HEK293T (cell line): ENCODE data around the gene ALPP.
A peak's percentile ranks its signal among the peaks of the same experiment; 100 is the strongest.
"Not testable (repeated sequence)": the region's sequence is repeated elsewhere in the genome, so short reads cannot be mapped to it uniquely, and the experiment has no call there.

Experiments
- CTCF ChIA-PET: fragments of 350-600 bp; formaldehyde crosslinking; extraction: SDS; loops from one replicate; lab custom pipeline; 2021; ENCODE audit warnings: antibody characterized with exemption, inconsistent platforms; lab: Yijun Ruan, JAX
- POLR2A ChIA-PET: fragments of 350-600 bp; formaldehyde crosslinking; extraction: SDS; loops from one replicate; lab custom pipeline; 2020; ENCODE audit warnings: antibody characterized with exemption, inconsistent platforms; lab: Yijun Ruan, JAX
- DNase-seq: peaks from one replicate; pipeline ENCODE4 v3.0.0; 2012; ENCODE audit warnings: mixed read lengths; ENCODE audit errors: extremely low spot score
- ARNT ChIP-seq: fragments of 450-650 bp; IDR thresholded peaks from 2 replicates; pipeline ENCODE4 v1.6.1; 2017; ENCODE audit warnings: mild to moderate bottlenecking
- BHLHE40 ChIP-seq: fragments of 450-650 bp; IDR thresholded peaks from 2 replicates; pipeline ENCODE4 v1.6.1; 2016; ENCODE audit warnings: mild to moderate bottlenecking, moderate library complexity, borderline replicate concordance
- CTBP1 ChIP-seq: fragments of 450-650 bp; IDR thresholded peaks from 2 replicates; pipeline ENCODE4 v1.6.1; 2016; ENCODE audit warnings: borderline replicate concordance
- ELF4 ChIP-seq: fragments of 450-650 bp; IDR thresholded peaks from 2 replicates; pipeline ENCODE4 v1.6.1; 2017; ENCODE audit warnings: antibody characterized with exemption
- FOXA1 ChIP-seq: fragments of 450-650 bp; IDR thresholded peaks from 2 replicates; pipeline ENCODE4 v1.6.1; 2016; ENCODE audit warnings: mild to moderate bottlenecking
- FOXK2 ChIP-seq: fragments of 450-650 bp; IDR thresholded peaks from 2 replicates; pipeline ENCODE4 v1.6.1; 2016; ENCODE audit warnings: mild to moderate bottlenecking
- FOXM1 ChIP-seq: fragments of 450-650 bp; IDR thresholded peaks from 2 replicates; pipeline ENCODE4 v1.6.1; 2017; ENCODE audit warnings: mild to moderate bottlenecking, borderline replicate concordance
- L3MBTL2 ChIP-seq: fragments of 450-650 bp; conservative IDR thresholded peaks from 2 replicates; pipeline ENCODE4 v1.6.1; 2016; ENCODE audit warnings: mild to moderate bottlenecking
- LEF1 ChIP-seq: fragments of 450-650 bp; IDR thresholded peaks from 2 replicates; pipeline ENCODE4 v1.6.1; 2017; ENCODE audit warnings: mild to moderate bottlenecking, borderline replicate concordance
- NFRKB ChIP-seq: fragments of 450-650 bp; IDR thresholded peaks from 2 replicates; pipeline ENCODE4 v1.6.1; 2016; ENCODE audit warnings: mild to moderate bottlenecking, moderate library complexity
- PKNOX1 ChIP-seq: fragments of 450-650 bp; IDR thresholded peaks from 2 replicates; pipeline ENCODE4 v1.6.1; 2016
- SP1 ChIP-seq: fragments of 450-650 bp; IDR thresholded peaks from 2 replicates; pipeline ENCODE4 v1.6.1; 2017
- SUZ12 ChIP-seq: fragments of 450-650 bp; IDR thresholded peaks from 2 replicates; pipeline ENCODE4 v1.6.1; 2016; ENCODE audit warnings: mild to moderate bottlenecking
- TARDBP ChIP-seq: fragments of 450-650 bp; IDR thresholded peaks from 2 replicates; pipeline ENCODE4 v1.6.1; 2016
- ZNF384 ChIP-seq: fragments of 450-650 bp; IDR thresholded peaks from 2 replicates; pipeline ENCODE4 v1.6.1; 2016

The ALPP gene

GRCh38 chr2:232361646-232362045, 16.9 kb upstream of the ALPP start:
- no peak for TF ChIP-seq SP1
- TF ChIP-seq FOXM1 = no peak
- no peak for TF ChIP-seq FOXK2
- no peak for DNase-seq
- ChIA-PET POLR2A (no interaction called here), CTCF (interaction anchor here (0.6 kb wide), 1 partner anchor 16 kb away, joined by 3 read pairs; no protein-coding TSS in a partner anchor)

GRCh38 chr2:232362174-232362900, 16.2 kb upstream of the ALPP start:
- DNase-seq = no peak
- ChIA-PET CTCF (interaction anchor here (0.6 kb wide), 1 partner anchor 17 kb away, joined by 3 read pairs; no protein-coding TSS in a partner anchor), POLR2A (no interaction called here)
- no peak for TF ChIP-seq LEF1
- TF ChIP-seq L3MBTL2 = no peak
- no peak for TF ChIP-seq ARNT
- TF ChIP-seq CTBP1 = no peak

GRCh38 chr2:232363064-232363783, 15.3 kb upstream of the ALPP start:
- POLR2A ChIA-PET = not testable (repeated sequence)
- CTCF ChIA-PET = interaction anchor here (0.6 kb wide), 1 partner anchor 504 kb away, joined by 3 read pairs; no protein-coding TSS in a partner anchor

GRCh38 chr2:232363784-232364615, 14.6 kb upstream of the ALPP start:
- CTCF ChIA-PET = no interaction called here
- no peak for TF ChIP-seq CTBP1
- no peak for TF ChIP-seq ARNT
- no peak for TF ChIP-seq FOXM1
- DNase-seq = no peak
- POLR2A ChIA-PET = no interaction called here

More at GRCh38 chr2:232363064-232363783, 15.3 kb upstream of the ALPP start:
- DNase-seq = not testable (repeated sequence)

GRCh38 chr2:232364806-232365594, 13.6 kb upstream of the ALPP start:
- DNase-seq, POLR2A ChIA-PET: not testable (repeated sequence)
- CTCF ChIA-PET = interaction anchor here (1.0 kb wide), 2 partner anchors 10 to 75 kb away, joined by 3 read pairs; no protein-coding TSS in a partner anchor

GRCh38 chr2:232365621-232366321, 12.8 kb upstream of the ALPP start:
- ChIA-PET POLR2A (no interaction called here), CTCF (interaction anchor here (0.6 to 1.6 kb wide), 7 partner anchors 10 to 487 kb away, joined by 3 to 5 read pairs (median 3); no protein-coding TSS in a partner anchor)
- peak; percentile 51 for DNase-seq
- TF ChIP-seq CTBP1 (no peak), LEF1 (no peak), ELF4 (no peak), NFRKB (no peak), BHLHE40 (no peak), SP1 (no peak), FOXA1 (no peak), FOXM1 (no peak), ARNT (no peak), TARDBP (no peak), SUZ12 (no peak), PKNOX1 (no peak), L3MBTL2 (no peak), ZNF384 (no peak)

GRCh38 chr2:232366461-232366860, 12.1 kb upstream of the ALPP start:
- DNase-seq = not testable (repeated sequence)

More at GRCh38 chr2:232366461-232366860, 12.1 kb upstream of the ALPP start:
- CTCF ChIA-PET = interaction anchor here (0.6 to 1.7 kb wide), 8 partner anchors 23 to 487 kb away, joined by 3 to 13 read pairs (median 3); no protein-coding TSS in a partner anchor
- POLR2A ChIA-PET = not testable (repeated sequence)
